Measurements from ENCODE around the gene AATK. TPM values are rescaled to one million over a fixed set of nuclear protein-coding genes. Genes with fewer than 3 reads are reported as not detected.
A peak's percentile ranks its signal among the peaks of the same experiment; 100 is the strongest.

AATK gene
- total RNA-seq, 1 experiment from 2014 or later: 64.6 TPM

GRCh38 chr17:81073967-81074839, 91.8 kb downstream of the AATK start:
- DNase-seq (ENCODE audit: low spot score): no peak

GRCh38 chr17:81071761-81072741, 94.0 kb downstream of the AATK start:
- DNase-seq (ENCODE audit: low spot score): peak; percentile 80

GRCh38 chr17:81070541-81071246, 95.3 kb downstream of the AATK start:
- no peak for DNase-seq (ENCODE audit: low spot score)

- no peak for DNase-seq (ENCODE audit: low spot score)
Observed at GRCh38 chr17:81069135-81069645, 96.8 kb downstream of the AATK start.

GRCh38 chr17:81068411-81069134, 97.4 kb downstream of the AATK start:
- DNase-seq (ENCODE audit: low spot score): no peak

GRCh38 chr17:81067391-81067811, 98.6 kb downstream of the AATK start:
- no peak for DNase-seq (ENCODE audit: low spot score)

Small RNAs within 50 kb of the gene (small RNA-seq; reads per million reads assigned to genes)
- gene MIR1250 (not detected), gene MIR3065 (2.6 reads per million, percentile 71 among the genes with 10 or more reads in this experiment), gene MIR657 (not detected)

Other genes with a start within 250 kb of the AATK start
- gene CHMP6, start 174.4 kb downstream of the AATK start, total RNA-seq (2014; rRNA removed; shearing (Covaris generic)): 9.7 and 12.7 TPM in 2 replicates
- gene BAIAP2, start 131.1 kb downstream of the AATK start, total RNA-seq (2014; rRNA removed; shearing (Covaris generic)): 93.8 and 105 TPM in 2 replicates
- not detected in 2 replicates for gene PVALEF, start 714 bp downstream of the AATK start, total RNA-seq (2014; rRNA removed; shearing (Covaris generic))
- gene CEP131, start 56.7 kb upstream of the AATK start, total RNA-seq (2014; rRNA removed; shearing (Covaris generic)): 37.1 and 46.0 TPM in 2 replicates
- 39.4 and 46.2 TPM in 2 replicates for gene TEPSIN, start 72.8 kb upstream of the AATK start, total RNA-seq (2014; rRNA removed; shearing (Covaris generic))
- 87.4 and 96.5 TPM in 2 replicates for gene NDUFAF8, start 73.1 kb upstream of the AATK start, total RNA-seq (2014; rRNA removed; shearing (Covaris generic))
- 109 and 116 TPM in 2 replicates for gene SLC38A10, start 129.1 kb upstream of the AATK start, total RNA-seq (2014; rRNA removed; shearing (Covaris generic))
- 10.4 and 11.6 TPM in 2 replicates for gene BAHCC1, start 229.2 kb upstream of the AATK start, total RNA-seq (2014; rRNA removed; shearing (Covaris generic))